Kidney (tissue), 14 donors: ENCODE results near the gene LPCAT2. TPM values are rescaled to one million over a fixed set of nuclear protein-coding genes. Genes with fewer than 3 reads are reported as not detected.

Experiments
- DNase-seq, 5 donors: peaks; one replicate each; pipeline ENCODE4 v3.0.0-alpha.2; 2013 to 2020
- FAIRE-seq: peaks from 2 replicates; lab custom pipeline; 2012; peaks lifted over from hg19 to GRCh38; lab: Jason Lieb, UNC
- H3K27ac ChIP-seq, 2 donors: one replicate each; pipeline ENCODE4 v1.7.0; 2013; ENCODE audit warnings: low read depth in 2 of 2, low read length in 2 of 2, inconsistent platforms in 1 of 2
- H3K27me3 ChIP-seq: one replicate; pipeline ENCODE4 v1.7.1; 2013; ENCODE audit warnings: low read length, inconsistent platforms; ENCODE audit not compliant: control insufficient read depth, insufficient read depth
- H3K36me3 ChIP-seq, 3 donors: one replicate each; pipeline versions ENCODE4 v1.7.0 to v1.7.1; 2013; ENCODE audit warnings: low read length in 3 of 3, control low read depth in 1 of 3, inconsistent platforms in 1 of 3; ENCODE audit not compliant: insufficient read depth in 3 of 3, control insufficient read depth in 2 of 3
- H3K4me1 ChIP-seq, 3 donors: one replicate each; pipeline versions ENCODE4 v1.7.0 to v1.7.1; 2013; ENCODE audit warnings: low read length in 3 of 3, inconsistent platforms in 1 of 3, low read depth in 1 of 3; ENCODE audit not compliant: control insufficient read depth in 2 of 3, insufficient read depth in 2 of 3
- H3K4me3 ChIP-seq, 3 donors: one replicate each; pipeline versions ENCODE4 v1.7.0 to v1.8.1; 2013; ENCODE audit warnings: low read length in 3 of 3, control low read depth in 1 of 3, inconsistent platforms in 1 of 3
- H3K9ac ChIP-seq, 3 donors: one replicate each; pipeline versions ENCODE4 v1.7.0 to v1.7.1; 2013; ENCODE audit warnings: low read length in 3 of 3, control low read depth in 1 of 3, inconsistent platforms in 1 of 3
- H3K9me3 ChIP-seq, 3 donors: one replicate each; pipeline versions ENCODE4 v1.7.0 to v1.7.1; 2013; ENCODE audit warnings: low read length in 3 of 3, control low read depth in 1 of 3, inconsistent platforms in 1 of 3; ENCODE audit not compliant: control insufficient read depth in 2 of 3, insufficient read depth in 1 of 3
- intact Hi-C: fragments of 100-400 bp; cut with DNase I; formaldehyde crosslinking; loops from one replicate; pipeline ENCODE4 v1.11.1; 2022
- polyA plus RNA-seq: library from polyadenylated mRNA; stranded (reverse); fragments of 350-450 nt; fragmentation: Illumina TruSeq; extraction: RNeasy Lipid Tissue Mini Kit (QIAGEN cat#74804); gene quantifications from one replicate; pipeline ENCODE4 v1.2.3, GENCODE V29; 2014; ENCODE audit warnings: low read depth, low replicate concordance; ENCODE audit not compliant: insufficient read depth
- total RNA-seq: library from RNA; stranded (reverse); fragmentation: NEBNext Ultra II Directional; extraction: Animal tissue kit (Norgen Biotek cat#: 25700); gene quantifications from one replicate; pipeline ENCODE4 v1.2.1, GENCODE V29; 2021
- TF ChIP-seq, protein P1 (sequence below): IDR thresholded peaks from 3 replicates; pipeline ENCODE4 v1.5.1; 2012; ENCODE audit warnings: mild to moderate bottlenecking, moderate library complexity, borderline replicate concordance; ENCODE audit not compliant: insufficient read depth; ENCODE audit errors: extremely low read depth
- donor health status: control.
- donor health status: control.
- donor health status: control.
- donor health status: control.
- donor health status: control.
- donor health status: DM: yes; HTN: yes; CAD: no.
- donor health status: Normal renal cell carcinoma (clear cell type).

LPCAT2 gene
- total and polyA plus RNA-seq, 2 donors from 2014 or later, result 7.7 to 20.6 TPM

DNA sequence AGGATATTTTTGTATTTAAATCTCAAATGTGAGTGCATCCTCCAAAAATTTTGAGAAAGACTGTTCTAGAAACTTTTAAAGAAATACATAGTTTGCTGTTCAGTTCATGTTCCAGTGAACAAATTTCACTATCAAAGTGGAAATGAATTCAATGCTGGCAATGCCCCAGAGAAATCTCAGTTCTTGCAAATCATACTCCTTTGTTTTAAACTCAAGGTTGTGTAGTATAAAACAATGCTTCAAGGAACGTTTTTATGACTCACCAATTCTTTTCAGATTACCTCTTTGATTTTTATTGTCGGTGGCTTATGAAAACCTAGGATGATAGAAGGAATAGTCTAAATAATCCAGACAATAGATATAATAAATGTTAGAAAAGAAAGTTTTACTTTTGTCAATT lies 17.6 kb downstream of the LPCAT2 start:
- Histone ChIP-seq H3K9me3 (peaks cover 0 to 8% (median 4%) of the 10 kb centered on the region in 3 donors), H3K27ac (no peak overlapping the region), H3K36me3 (no peaks in the 10 kb centered on the region), H3K4me3 (no peak overlapping the region), H3K9ac (no peak overlapping the region), H3K27me3 (no peaks in the 10 kb centered on the region), H3K4me1 (no peaks in the 10 kb centered on the region)
- intact Hi-C loops, result no loop called here
- no peak for FAIRE-seq
- TF ChIP-seq, protein P1, sequence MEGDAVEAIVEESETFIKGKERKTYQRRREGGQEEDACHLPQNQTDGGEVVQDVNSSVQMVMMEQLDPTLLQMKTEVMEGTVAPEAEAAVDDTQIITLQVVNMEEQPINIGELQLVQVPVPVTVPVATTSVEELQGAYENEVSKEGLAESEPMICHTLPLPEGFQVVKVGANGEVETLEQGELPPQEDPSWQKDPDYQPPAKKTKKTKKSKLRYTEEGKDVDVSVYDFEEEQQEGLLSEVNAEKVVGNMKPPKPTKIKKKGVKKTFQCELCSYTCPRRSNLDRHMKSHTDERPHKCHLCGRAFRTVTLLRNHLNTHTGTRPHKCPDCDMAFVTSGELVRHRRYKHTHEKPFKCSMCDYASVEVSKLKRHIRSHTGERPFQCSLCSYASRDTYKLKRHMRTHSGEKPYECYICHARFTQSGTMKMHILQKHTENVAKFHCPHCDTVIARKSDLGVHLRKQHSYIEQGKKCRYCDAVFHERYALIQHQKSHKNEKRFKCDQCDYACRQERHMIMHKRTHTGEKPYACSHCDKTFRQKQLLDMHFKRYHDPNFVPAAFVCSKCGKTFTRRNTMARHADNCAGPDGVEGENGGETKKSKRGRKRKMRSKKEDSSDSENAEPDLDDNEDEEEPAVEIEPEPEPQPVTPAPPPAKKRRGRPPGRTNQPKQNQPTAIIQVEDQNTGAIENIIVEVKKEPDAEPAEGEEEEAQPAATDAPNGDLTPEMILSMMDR, result no peak
- DNase-seq, result no peak

DNA sequence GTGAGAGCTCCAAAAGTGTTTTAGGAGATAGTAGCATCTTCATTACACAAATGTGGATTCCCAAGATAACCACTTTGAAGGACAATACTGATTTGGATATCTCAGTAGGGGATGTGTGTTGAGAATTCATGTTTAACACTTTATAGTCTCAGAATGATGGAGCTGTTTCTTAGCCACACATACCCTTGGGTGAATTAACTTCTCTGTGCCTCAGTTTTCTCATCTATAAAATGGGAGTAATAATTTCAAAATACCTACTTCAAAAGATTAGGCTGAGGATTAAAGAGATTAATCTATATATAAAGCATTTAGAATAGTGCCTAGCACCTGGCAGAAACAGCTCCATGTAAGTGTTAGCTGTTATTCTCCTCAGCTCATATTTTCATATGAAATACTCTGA lies 19.0 kb downstream of the LPCAT2 start:
- H3K36me3 ChIP-seq, result no peaks in the 10 kb centered on the region
- intact Hi-C loops, result no loop called here
- no peak for FAIRE-seq

GRCh38 chr16:55529018-55529417 lies 20.1 kb downstream of the LPCAT2 start:
- DNase-seq (peak in 1 of 5 donors; percentile 15), FAIRE-seq (no peak)
- no peak overlapping the region for H3K27ac ChIP-seq
- intact Hi-C loops, result no loop called here
- H3K27me3 ChIP-seq, result no peaks in the 10 kb centered on the region
- no peaks in the 10 kb centered on the region for H3K36me3 ChIP-seq
- no peaks in the 10 kb centered on the region for H3K4me1 ChIP-seq
- TF ChIP-seq, protein P1, result no peak
- no peaks in the 10 kb centered on the region for H3K9me3 ChIP-seq
- no peak overlapping the region for H3K4me3 ChIP-seq
- H3K9ac ChIP-seq, result no peak overlapping the region

More for the DNA sequence above, 19.0 kb downstream of the LPCAT2 start:
- TF ChIP-seq, protein P1, result no peak
- Histone ChIP-seq H3K4me3 (no peak overlapping the region), H3K9ac (no peak overlapping the region), H3K27ac (no peak overlapping the region), H3K27me3 (no peaks in the 10 kb centered on the region), H3K9me3 (no peaks in the 10 kb centered on the region), H3K4me1 (no peaks in the 10 kb centered on the region)
- no peak for DNase-seq

- no peaks in the 10 kb centered on the region for H3K9me3 ChIP-seq
- TF ChIP-seq, protein P1, result no peak
- intact Hi-C loops, result no loop called here
- H3K36me3 ChIP-seq, result no peaks in the 10 kb centered on the region
- H3K4me1 ChIP-seq, result no peaks in the 10 kb centered on the region
- no peaks in the 10 kb centered on the region for H3K27me3 ChIP-seq
- H3K4me3 ChIP-seq, result no peak overlapping the region
- no peak for DNase-seq
- no peak for FAIRE-seq
- no peak overlapping the region for H3K9ac ChIP-seq
- H3K27ac ChIP-seq, result no peak overlapping the region
Observed at GRCh38 chr16:55530316-55530856, 21.5 kb downstream of the LPCAT2 start.
